Testis (tissue), 2 donors: ENCODE measurements around the gene KLHL20.

Experiments
- CTCF ChIP-seq, 3 experiments: fragments of 450-650 bp in 2 of 3; fragments of 200-600 bp in 1 of 3; sonication (generic) in 1 of 3; IDR thresholded peaks; one replicate each; pipeline ENCODE4 v1.5.1; 2016 to 2019; ENCODE audit warnings: antibody characterized with exemption in 3 of 3, mild to moderate bottlenecking in 2 of 3, moderate library complexity in 1 of 3
- POLR2A ChIP-seq: fragments of 450-650 bp; IDR thresholded peaks from one replicate; pipeline ENCODE4 v1.6.1; 2017; ENCODE audit warnings: antibody characterized with exemption, mild to moderate bottlenecking, moderate library complexity

DNA sequence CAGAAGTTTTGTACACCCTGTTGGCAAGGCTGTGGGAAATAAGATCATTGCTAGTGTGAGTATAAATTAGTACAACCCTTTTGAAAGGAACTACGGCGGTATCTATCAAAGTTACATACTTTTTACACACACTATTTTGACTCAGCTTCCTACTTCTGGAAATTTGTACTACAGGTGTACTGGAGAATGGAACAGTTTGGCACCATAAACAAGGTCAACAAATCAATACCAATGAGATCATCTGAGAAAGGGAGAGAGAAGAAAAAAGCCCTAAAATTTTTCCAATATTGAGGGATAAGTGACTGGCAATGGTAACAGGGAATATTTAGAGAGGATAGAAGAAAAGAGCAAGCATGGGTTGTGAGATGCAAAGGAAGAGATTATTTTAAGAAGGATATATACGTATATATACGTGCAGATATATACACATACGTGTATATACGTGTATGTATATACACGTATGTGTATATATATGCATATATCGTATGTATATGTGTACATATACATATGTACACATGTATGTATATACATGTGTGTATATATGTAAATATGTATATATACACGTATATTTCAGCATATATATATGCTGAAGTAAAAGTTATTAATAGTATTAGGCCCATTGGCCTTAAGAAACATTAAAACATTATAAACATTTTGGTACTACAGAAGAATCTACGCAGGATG, 27.6 kb downstream of the KLHL20 start:
- TF ChIP-seq CTCF (IDR thresholded peaks at IDR 0.05) (no peak), POLR2A (no peak)
